Measurements from ENCODE around the gene GNPTG. TPM values are rescaled to one million over a fixed set of nuclear protein-coding genes. Genes with fewer than 3 reads are reported as not detected.

Gene GNPTG
- total RNA-seq, 1 donor: 69.1 TPM

DNA sequence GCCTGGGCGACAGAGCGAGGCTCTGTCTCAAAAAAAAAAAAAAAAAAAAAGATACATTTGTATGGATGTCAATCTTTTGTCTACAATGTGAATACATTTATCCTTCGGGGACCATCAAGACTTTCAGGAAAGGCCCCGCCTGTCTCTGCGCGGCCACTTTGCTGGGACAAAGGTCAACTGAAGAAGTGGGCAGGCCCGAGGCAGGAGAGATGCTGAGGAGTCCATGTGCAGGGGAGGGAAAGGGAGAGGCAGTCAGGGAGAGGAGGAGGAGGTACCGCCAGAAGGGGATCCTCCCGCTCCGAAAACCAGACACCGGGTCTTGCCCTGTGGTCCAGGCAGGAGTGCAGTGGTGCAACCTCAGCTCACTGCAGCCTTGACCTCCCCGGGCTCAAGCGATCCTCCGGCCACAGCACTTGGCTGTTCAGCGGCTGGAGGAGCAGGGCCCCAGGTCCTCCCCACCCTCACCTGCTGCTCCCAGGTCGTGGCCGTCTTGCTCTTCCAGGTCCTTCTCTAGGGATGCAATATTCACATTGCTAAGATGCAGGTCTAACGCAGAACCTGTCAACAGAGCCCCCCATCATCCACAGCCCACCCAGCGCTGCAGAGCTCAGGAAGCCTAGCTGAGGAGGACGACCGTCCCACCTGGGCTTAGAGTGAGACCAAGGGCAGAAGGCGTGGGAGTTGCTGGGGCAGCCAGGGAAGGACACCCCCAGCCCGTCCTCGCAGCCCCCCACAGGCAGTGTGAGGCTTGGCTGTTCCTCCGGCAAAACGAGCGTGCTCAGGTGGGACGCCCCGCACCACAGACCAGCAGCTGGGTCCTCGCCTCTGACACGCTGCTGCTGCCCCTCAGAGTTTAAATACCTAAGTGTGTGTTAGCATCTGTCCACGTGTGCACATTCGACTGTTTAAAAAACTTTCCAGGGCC lies 19.6 kb downstream of the GNPTG start:
- Histone ChIP-seq H3K4me2 (ENCODE audit: insufficient read depth, low read length) (no peak overlapping the region), H3K36me3 (ENCODE audit: insufficient read depth, low read length) (peaks cover 5% of the 10 kb centered on the region), H3K27me3 (ENCODE audit: insufficient read depth, low read length) (no peaks in the 10 kb centered on the region), H4K20me1 (ENCODE audit: insufficient read depth, low read length) (no peaks in the 10 kb centered on the region), H3K4me3 (ENCODE audit: insufficient read depth, low read length) (no peak overlapping the region), H3K27ac (ENCODE audit: low read depth, low read length) (no peak overlapping the region), H3K9me3 (ENCODE audit: low read depth, low read length) (no peaks in the 10 kb centered on the region), H3K79me2 (ENCODE audit: insufficient read depth, low read length) (no peaks in the 10 kb centered on the region), H2AFZ (ENCODE audit: low read length) (no peak overlapping the region), H3K4me1 (ENCODE audit: insufficient read depth, low read length) (no peaks in the 10 kb centered on the region)
- DNase-seq (ENCODE audit: insufficient read length, low spot score, missing footprints): no peak
- no peak for TF ChIP-seq CTCF (IDR thresholded peaks at IDR 0.05; ENCODE audit: extremely low read depth, low read depth, low read length)

DNA sequence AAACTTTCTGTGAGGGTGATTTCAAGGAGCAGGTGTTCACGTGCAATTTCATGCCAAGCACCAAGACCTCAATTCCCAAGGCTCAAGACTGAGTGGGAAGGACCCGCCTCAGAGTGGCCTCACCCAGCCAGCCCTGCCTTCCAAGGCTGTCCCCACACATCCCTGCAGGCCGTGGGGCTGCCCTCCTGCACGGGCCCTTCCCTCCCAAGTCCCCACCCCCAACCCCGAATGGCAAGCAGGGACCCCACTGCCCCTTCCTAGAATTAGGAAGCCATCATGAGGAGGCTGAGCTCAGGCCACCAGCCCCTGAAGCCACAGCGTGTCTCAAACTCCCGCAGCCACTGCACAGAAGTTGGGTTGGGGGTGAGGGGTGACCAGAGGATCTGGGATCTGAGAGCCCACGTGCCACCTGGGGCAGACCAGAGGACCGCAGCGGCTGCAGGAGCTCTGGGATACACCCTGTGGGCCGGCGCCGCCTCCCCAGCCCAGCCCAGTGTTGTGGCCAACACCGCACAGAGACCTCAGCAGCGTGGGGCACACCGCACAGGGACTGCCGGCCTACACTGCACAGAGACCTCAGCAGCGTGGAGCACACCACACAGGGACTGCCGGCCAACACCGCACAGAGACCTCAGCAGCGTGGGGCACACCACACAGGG lies 20.7 kb downstream of the GNPTG start:
- H3K27me3 ChIP-seq (ENCODE audit: insufficient read depth, low read length): no peaks in the 10 kb centered on the region
- no peaks in the 10 kb centered on the region for H3K79me2 ChIP-seq (ENCODE audit: insufficient read depth, low read length)
- H3K4me2 ChIP-seq (ENCODE audit: insufficient read depth, low read length): no peak overlapping the region
- no peaks in the 10 kb centered on the region for H3K4me1 ChIP-seq (ENCODE audit: insufficient read depth, low read length)
- no peak for DNase-seq (ENCODE audit: insufficient read length, low spot score, missing footprints)
- H3K9me3 ChIP-seq (ENCODE audit: low read depth, low read length): no peaks in the 10 kb centered on the region
- H3K36me3 ChIP-seq (ENCODE audit: insufficient read depth, low read length): peaks cover 5% of the 10 kb centered on the region
- no peak overlapping the region for H2AFZ ChIP-seq (ENCODE audit: low read length)
- H3K27ac ChIP-seq (ENCODE audit: low read depth, low read length): no peak overlapping the region
- no peak overlapping the region for H3K4me3 ChIP-seq (ENCODE audit: insufficient read depth, low read length)
- H4K20me1 ChIP-seq (ENCODE audit: insufficient read depth, low read length): no peaks in the 10 kb centered on the region
- TF ChIP-seq CTCF (IDR thresholded peaks at IDR 0.05; ENCODE audit: extremely low read depth, low read depth, low read length): no peak

GRCh38 chr16:1374418-1375297 lies 22.9 kb downstream of the GNPTG start:
- no peak for TF ChIP-seq CTCF (IDR thresholded peaks at IDR 0.05; ENCODE audit: extremely low read depth, low read depth, low read length)
- no peak for DNase-seq (ENCODE audit: insufficient read length, low spot score, missing footprints)
- H3K36me3 ChIP-seq (ENCODE audit: insufficient read depth, low read length): peaks cover 5% of the 10 kb centered on the region

More at GRCh38 chr16:1374418-1375297, 22.9 kb downstream of the GNPTG start:
- no peaks in the 10 kb centered on the region for H3K79me2 ChIP-seq (ENCODE audit: insufficient read depth, low read length)
- peaks cover 2% of the 10 kb centered on the region for H4K20me1 ChIP-seq (ENCODE audit: insufficient read depth, low read length)
- H3K27ac ChIP-seq (ENCODE audit: low read depth, low read length): no peak overlapping the region
- no peaks in the 10 kb centered on the region for H3K27me3 ChIP-seq (ENCODE audit: insufficient read depth, low read length)
- peaks cover 9% of the 10 kb centered on the region for H3K4me1 ChIP-seq (ENCODE audit: insufficient read depth, low read length)
- H3K4me2 ChIP-seq (ENCODE audit: insufficient read depth, low read length): no peak overlapping the region
- H2AFZ ChIP-seq (ENCODE audit: low read length): no peak overlapping the region
- H3K4me3 ChIP-seq (ENCODE audit: insufficient read depth, low read length): no peak overlapping the region
- no peaks in the 10 kb centered on the region for H3K9me3 ChIP-seq (ENCODE audit: low read depth, low read length)
